Measurements from ENCODE around the gene LIPE.
A peak's percentile ranks its signal among the peaks of the same experiment; 100 is the strongest.

LIPE gene

GRCh38 chr19:42422901-42423461, 4.2 kb downstream of the LIPE start:
- Histone ChIP-seq H3K79me2 (ENCODE audit: insufficient read depth, low read length) (peaks cover 16% of the 10 kb centered on the region; the same call in 1 of the 2 replicates), H3K4me2 (ENCODE audit: low read depth, low read length, poor library complexity, severe bottlenecking) (peak overlapping the region; percentile 93), H3F3A (ENCODE audit: low read depth) (no peaks in the 10 kb centered on the region), H2AFZ (ENCODE audit: low read length) (peak overlapping the region; percentile 64), H3K9me2 (replicated peaks; ENCODE audit: low read depth, low read length) (no peaks in the 10 kb centered on the region), H3K9me3 (ENCODE audit: insufficient read depth, low read depth, low read length) (no peaks in the 10 kb centered on the region), H3K4me3 (ENCODE audit: low read length, poor library complexity, severe bottlenecking) (peak overlapping the region; percentile 74), H3K9ac (ENCODE audit: low read depth, low read length, poor library complexity, severe bottlenecking) (peak overlapping the region; percentile 73), H3K4me1 (ENCODE audit: insufficient read depth, low read length, poor library complexity, severe bottlenecking) (peaks cover 33% of the 10 kb centered on the region), H3K27me3 (ENCODE audit: insufficient read depth, low read length, poor library complexity, severe bottlenecking) (no peaks in the 10 kb centered on the region), H3K36me3 (ENCODE audit: insufficient read depth, low read length) (no peaks in the 10 kb centered on the region), H4K20me1 (ENCODE audit: insufficient read depth, low read length, poor library complexity, severe bottlenecking) (peaks cover 22% of the 10 kb centered on the region)
- TF ChIP-seq, protein P1, sequence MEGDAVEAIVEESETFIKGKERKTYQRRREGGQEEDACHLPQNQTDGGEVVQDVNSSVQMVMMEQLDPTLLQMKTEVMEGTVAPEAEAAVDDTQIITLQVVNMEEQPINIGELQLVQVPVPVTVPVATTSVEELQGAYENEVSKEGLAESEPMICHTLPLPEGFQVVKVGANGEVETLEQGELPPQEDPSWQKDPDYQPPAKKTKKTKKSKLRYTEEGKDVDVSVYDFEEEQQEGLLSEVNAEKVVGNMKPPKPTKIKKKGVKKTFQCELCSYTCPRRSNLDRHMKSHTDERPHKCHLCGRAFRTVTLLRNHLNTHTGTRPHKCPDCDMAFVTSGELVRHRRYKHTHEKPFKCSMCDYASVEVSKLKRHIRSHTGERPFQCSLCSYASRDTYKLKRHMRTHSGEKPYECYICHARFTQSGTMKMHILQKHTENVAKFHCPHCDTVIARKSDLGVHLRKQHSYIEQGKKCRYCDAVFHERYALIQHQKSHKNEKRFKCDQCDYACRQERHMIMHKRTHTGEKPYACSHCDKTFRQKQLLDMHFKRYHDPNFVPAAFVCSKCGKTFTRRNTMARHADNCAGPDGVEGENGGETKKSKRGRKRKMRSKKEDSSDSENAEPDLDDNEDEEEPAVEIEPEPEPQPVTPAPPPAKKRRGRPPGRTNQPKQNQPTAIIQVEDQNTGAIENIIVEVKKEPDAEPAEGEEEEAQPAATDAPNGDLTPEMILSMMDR (conservative IDR thresholded peaks at IDR 0.05; ENCODE audit: low read length), result no peak
- TF ChIP-seq EZH2phosphoT487 (IDR thresholded peaks at IDR 0.05; ENCODE audit: borderline replicate concordance), result no peak

DNA sequence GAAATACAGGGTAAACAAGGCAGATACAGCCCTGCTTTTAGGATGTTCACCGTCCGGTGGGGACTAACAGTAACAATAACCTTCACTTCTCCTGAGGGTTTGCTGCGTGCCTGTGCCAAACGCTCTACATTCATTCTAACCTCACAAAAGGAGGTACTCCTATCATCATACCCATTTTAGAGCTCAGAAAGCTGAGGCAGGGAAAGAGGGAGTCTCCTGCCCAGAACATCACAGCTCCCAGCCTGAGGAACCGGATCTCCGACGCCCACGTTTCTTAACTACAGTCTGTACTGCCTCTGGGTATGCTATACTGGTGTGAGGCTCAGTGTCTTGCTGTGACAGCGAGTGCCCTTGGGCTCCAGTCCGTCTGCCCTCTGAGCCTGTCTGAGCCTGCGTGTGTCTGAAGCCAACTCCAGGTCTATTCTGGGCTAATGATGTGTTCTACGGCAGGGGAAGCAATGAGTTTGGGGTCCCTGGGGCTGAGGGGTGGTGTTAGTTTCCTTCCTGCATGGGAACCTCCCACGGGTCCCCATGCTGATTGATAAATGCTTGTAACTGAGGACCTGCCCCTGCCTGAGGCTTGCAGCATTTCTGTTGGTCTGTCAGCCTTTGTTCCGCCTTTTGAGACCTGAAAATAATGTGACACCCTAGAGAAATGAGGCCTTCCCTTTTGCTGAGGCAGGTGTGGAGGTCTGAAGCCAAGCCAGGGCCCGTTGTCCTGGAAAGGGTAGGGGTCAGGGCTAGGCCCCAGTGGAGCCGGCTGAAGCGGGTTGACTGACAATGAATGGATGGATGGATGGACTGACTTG, 4.9 kb downstream of the LIPE start:
- Histone ChIP-seq H3K4me2 (ENCODE audit: low read depth, low read length, poor library complexity, severe bottlenecking) (peak overlapping the region; percentile 93), H3K9me2 (replicated peaks; ENCODE audit: low read depth, low read length) (no peaks in the 10 kb centered on the region), H3F3A (ENCODE audit: low read depth) (no peaks in the 10 kb centered on the region), H3K9ac (ENCODE audit: low read depth, low read length, poor library complexity, severe bottlenecking) (peak overlapping the region; percentile 73), H2AFZ (ENCODE audit: low read length) (no peak overlapping the region), H3K4me1 (ENCODE audit: insufficient read depth, low read length, poor library complexity, severe bottlenecking) (peaks cover 33% of the 10 kb centered on the region), H4K20me1 (ENCODE audit: insufficient read depth, low read length, poor library complexity, severe bottlenecking) (peaks cover 22% of the 10 kb centered on the region), H3K36me3 (ENCODE audit: insufficient read depth, low read length) (no peaks in the 10 kb centered on the region), H3K79me2 (ENCODE audit: insufficient read depth, low read length) (peaks cover 16% of the 10 kb centered on the region; the same call in 1 of the 2 replicates), H3K27me3 (ENCODE audit: insufficient read depth, low read length, poor library complexity, severe bottlenecking) (no peaks in the 10 kb centered on the region), H3K4me3 (ENCODE audit: low read length, poor library complexity, severe bottlenecking) (peak overlapping the region; percentile 74), H3K9me3 (ENCODE audit: insufficient read depth, low read depth, low read length) (no peaks in the 10 kb centered on the region)
- no peak for TF ChIP-seq EZH2phosphoT487 (IDR thresholded peaks at IDR 0.05; ENCODE audit: borderline replicate concordance)
- TF ChIP-seq, protein P1 (conservative IDR thresholded peaks at IDR 0.05; ENCODE audit: low read length), result no peak

DNA sequence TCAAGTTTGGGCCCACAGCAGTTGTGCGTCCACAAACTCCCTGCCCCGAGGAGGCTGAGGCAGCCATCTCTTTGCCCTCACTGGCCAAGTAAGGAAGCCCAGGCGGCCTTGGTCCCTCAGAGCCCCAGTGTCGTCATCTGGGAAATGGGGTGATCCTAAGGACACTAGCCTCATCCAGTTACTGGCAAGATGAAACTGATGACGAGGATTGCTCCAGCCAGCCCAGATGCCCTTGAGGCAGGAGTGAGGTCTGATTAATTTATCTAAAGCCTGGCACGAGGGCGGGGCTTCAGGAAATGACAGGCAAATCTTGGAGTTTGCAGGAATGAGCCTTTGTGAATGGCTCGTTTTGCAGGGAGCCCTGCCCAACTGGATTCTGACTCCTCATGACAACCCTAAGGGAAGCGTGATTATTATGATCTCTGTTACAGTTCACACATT, 5.6 kb downstream of the LIPE start:
- no peak for TF ChIP-seq EZH2phosphoT487 (IDR thresholded peaks at IDR 0.05; ENCODE audit: borderline replicate concordance)
- TF ChIP-seq, protein P1 (conservative IDR thresholded peaks at IDR 0.05; ENCODE audit: low read length), result no peak
- Histone ChIP-seq H2AFZ (ENCODE audit: low read length) (no peak overlapping the region), H4K20me1 (ENCODE audit: insufficient read depth, low read length, poor library complexity, severe bottlenecking) (peaks cover 22% of the 10 kb centered on the region), H3K27me3 (ENCODE audit: insufficient read depth, low read length, poor library complexity, severe bottlenecking) (no peaks in the 10 kb centered on the region), H3K79me2 (ENCODE audit: insufficient read depth, low read length) (peaks cover 16% of the 10 kb centered on the region; the same call in 1 of the 2 replicates), H3K36me3 (ENCODE audit: insufficient read depth, low read length) (no peaks in the 10 kb centered on the region), H3K9ac (ENCODE audit: low read depth, low read length, poor library complexity, severe bottlenecking) (peak overlapping the region; percentile 73), H3K4me2 (ENCODE audit: low read depth, low read length, poor library complexity, severe bottlenecking) (peak overlapping the region; percentile 93), H3K4me1 (ENCODE audit: insufficient read depth, low read length, poor library complexity, severe bottlenecking) (peaks cover 33% of the 10 kb centered on the region), H3K4me3 (ENCODE audit: low read length, poor library complexity, severe bottlenecking) (peak overlapping the region; percentile 74), H3F3A (ENCODE audit: low read depth) (no peaks in the 10 kb centered on the region), H3K9me3 (ENCODE audit: insufficient read depth, low read depth, low read length) (no peaks in the 10 kb centered on the region), H3K9me2 (replicated peaks; ENCODE audit: low read depth, low read length) (no peaks in the 10 kb centered on the region)
